ENCODE results near the gene MPRIP.
"Not testable (repeated sequence)": the region's sequence is repeated elsewhere in the genome, so short reads cannot be mapped to it uniquely, and the experiment has no call there.

DNA sequence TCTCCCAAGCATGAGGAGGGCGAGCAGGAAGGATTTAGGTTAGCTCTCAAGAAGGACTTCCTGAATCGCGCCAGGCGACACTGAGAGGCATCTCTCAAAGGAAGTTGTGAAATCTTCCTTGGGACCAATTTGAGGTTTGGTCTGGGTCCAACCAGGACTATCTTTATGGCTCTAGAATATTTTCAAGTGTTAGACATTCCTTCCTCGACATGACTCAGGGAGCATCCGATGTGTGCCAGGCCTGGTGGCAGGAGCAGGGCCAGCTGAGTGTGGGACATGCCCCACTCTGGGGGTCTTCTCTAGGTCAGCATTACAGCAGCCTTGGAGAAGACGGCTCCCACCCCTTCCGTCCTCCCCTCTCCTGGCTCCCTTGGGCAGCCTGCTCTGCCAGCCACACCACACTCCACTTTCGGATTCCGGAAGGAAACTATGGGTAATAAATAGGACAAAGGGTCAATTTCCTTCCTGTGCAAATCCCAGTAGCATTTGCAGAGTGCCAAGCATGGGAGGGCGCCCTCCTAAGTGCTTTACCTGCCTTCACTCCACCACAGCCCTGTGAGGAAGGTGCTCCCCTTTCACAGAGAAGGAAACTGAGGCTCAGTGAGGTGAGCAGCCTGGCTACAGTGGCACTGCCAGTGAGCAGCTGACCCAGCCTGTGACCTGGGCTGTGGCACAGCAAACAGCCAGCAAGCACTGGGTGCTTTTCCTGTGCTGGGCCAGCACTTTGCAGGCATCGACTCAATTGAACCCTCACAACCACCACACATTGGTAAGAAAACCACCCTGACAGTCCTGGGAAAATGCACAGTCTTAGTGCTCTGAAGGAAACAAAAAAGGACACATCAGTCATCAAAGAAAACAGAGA, 31.0 kb upstream of the MPRIP start:
- TF ChIP-seq, protein P1, sequence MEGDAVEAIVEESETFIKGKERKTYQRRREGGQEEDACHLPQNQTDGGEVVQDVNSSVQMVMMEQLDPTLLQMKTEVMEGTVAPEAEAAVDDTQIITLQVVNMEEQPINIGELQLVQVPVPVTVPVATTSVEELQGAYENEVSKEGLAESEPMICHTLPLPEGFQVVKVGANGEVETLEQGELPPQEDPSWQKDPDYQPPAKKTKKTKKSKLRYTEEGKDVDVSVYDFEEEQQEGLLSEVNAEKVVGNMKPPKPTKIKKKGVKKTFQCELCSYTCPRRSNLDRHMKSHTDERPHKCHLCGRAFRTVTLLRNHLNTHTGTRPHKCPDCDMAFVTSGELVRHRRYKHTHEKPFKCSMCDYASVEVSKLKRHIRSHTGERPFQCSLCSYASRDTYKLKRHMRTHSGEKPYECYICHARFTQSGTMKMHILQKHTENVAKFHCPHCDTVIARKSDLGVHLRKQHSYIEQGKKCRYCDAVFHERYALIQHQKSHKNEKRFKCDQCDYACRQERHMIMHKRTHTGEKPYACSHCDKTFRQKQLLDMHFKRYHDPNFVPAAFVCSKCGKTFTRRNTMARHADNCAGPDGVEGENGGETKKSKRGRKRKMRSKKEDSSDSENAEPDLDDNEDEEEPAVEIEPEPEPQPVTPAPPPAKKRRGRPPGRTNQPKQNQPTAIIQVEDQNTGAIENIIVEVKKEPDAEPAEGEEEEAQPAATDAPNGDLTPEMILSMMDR (IDR thresholded peaks at IDR 0.05; ENCODE audit: extremely low read depth in 1 of 2, insufficient read depth in 1 of 2, low read depth in 1 of 2, low read length in 2 of 2): not testable (repeated sequence)
- not testable (repeated sequence) for TF ChIP-seq POLR2A (IDR thresholded peaks at IDR 0.05; ENCODE audit: low read depth, low read length); JUN (IDR thresholded peaks at IDR 0.05; ENCODE audit: borderline replicate concordance, insufficient read depth, insufficient read length, low read depth); EZH2 (IDR thresholded peaks at IDR 0.05; ENCODE audit: borderline replicate concordance, low read depth, low read length, severe bottlenecking); POLR2AphosphoS5 (IDR thresholded peaks at IDR 0.05; ENCODE audit: insufficient read depth, low read depth, low read length); MYC (IDR thresholded peaks at IDR 0.05; ENCODE audit: low read depth, low read length); GATA2 (IDR thresholded peaks at IDR 0.05; ENCODE audit: insufficient read depth, insufficient read length, low read depth, low read length); FOS (IDR thresholded peaks at IDR 0.05; ENCODE audit: borderline replicate concordance, insufficient read depth, low read length)
- TF ChIP-seq, protein P2, sequence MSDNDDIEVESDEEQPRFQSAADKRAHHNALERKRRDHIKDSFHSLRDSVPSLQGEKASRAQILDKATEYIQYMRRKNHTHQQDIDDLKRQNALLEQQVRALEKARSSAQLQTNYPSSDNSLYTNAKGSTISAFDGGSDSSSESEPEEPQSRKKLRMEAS (IDR thresholded peaks at IDR 0.05; ENCODE audit: insufficient read depth, insufficient read length): not testable (repeated sequence)

Data from endothelial cell of umbilical vein (primary cell).